Dermis microvascular lymphatic vessel endothelial cell (primary cell): ENCODE results near the gene CST11. TPM values are rescaled to one million over a fixed set of nuclear protein-coding genes. Genes with fewer than 3 reads are reported as not detected.

Experiments used
- DNase-seq, 2 donors: peaks; one replicate each; pipeline versions ENCODE4 v3.0.0 to v3.0.0-alpha.2; 2010; ENCODE audit warnings: low read depth in 2 of 2
- total RNA-seq: library from RNA; depleted of rRNA; stranded (reverse); fragments of >200 nt; gene quantifications from 2 replicates; pipeline ENCODE4 v1.2.1, GENCODE V29; 2014

Gene CST11
- total RNA-seq, 1 donor from 2014 or later, result not detected

DNA sequence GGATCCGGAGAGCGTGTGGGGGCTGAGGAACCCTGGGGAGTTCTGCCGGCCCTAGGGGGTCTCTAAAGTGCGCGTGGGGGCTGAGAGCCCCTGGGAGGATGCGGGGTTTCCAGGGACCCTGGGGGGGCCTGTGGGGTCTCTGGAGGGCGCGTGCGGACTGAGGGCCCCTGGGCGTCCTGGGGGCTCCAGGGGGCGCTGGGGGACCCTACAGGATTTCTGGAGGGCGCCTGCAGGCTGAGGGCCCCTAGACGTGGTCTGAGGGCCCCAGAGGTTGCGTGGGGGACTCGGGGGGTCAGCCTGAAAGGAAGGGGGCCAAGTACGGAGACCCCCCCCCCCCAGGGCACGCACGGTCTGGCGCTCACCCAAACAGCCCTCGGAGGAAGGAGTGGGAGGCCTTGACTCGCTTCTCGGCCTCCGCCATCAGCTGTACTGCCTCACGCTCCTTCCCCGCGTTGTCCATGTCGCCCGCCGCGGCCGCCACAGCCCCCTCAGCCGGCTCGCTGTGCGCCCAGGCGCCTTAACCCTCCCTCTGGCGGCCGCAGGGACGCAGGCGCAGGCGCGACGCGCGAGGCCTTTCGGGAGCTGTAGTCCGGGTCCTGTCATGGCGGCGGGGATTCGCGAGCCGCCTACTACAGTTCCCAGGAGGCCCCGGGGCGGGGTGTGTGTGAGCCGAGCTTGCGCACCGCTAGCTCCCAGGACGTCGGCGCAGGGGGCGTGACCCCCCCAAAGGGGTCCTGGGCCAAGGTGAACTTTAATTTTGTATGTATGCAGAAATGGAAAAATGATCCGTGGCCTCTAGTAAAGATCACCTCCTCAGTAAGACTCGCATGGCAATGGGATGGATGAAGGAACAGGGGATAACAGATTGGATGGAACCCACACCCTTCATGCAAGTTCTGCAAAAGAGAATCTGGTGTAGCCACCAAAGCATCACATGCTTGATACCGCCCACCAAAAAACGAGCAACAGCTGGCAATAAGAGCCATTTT lies 31.4 kb downstream of the CST11 start, which contains the start of gene NAPB:
TSS of gene NAPB (minus strand) at position 546 of the 989 bp plus-strand sequence. CDS start at position 460, 86 bp downstream.
- DNase-seq, result peak; percentile 82 to 94

GRCh38 chr20:23419995-23420901 lies 32.4 kb downstream of the CST11 start:
- peak; percentile 9 to 61 for DNase-seq

DNA sequence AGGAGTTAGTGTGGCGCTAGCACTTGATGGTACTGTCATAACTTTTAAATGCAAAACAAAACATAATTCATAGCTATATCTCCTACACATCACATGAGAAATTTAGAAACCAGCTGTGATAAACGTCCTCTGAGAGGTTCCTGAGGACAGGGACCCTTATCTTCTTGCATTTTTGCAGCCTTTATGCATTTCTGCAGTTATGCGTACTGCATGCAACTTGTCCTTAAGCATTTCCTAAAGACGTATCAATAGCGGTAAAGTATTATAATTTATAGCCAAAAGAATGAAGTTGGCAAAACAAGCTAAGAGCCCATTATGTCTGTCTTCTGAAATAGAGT lies 33.0 kb downstream of the CST11 start:
- no peak for DNase-seq

DNA sequence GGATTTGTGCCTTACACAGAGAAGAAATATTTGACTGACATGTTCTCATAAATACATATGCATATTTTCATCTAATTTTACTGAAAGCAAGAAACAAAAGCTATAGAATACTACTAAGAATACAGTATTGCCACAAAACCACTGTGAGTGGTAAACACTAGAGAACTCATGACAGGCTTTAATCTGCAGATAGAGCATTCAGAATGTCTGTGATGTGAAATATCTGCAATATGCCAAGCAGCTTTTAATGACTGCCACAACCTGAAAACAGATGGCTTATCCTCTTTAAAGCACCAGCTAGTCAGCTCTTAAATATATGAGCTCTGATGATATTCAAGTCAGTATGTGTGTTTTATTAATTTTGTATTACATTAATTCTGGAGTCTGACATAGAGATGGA lies 34.8 kb downstream of the CST11 start:
- no peak for DNase-seq

GRCh38 chr20:23415959-23416583 lies 36.6 kb downstream of the CST11 start:
- no peak for DNase-seq

GRCh38 chr20:23415555-23415954 lies 37.1 kb downstream of the CST11 start:
- DNase-seq, result no peak

- no peak for DNase-seq
Observed at GRCh38 chr20:23414526-23415188, 38.0 kb downstream of the CST11 start.

DNA sequence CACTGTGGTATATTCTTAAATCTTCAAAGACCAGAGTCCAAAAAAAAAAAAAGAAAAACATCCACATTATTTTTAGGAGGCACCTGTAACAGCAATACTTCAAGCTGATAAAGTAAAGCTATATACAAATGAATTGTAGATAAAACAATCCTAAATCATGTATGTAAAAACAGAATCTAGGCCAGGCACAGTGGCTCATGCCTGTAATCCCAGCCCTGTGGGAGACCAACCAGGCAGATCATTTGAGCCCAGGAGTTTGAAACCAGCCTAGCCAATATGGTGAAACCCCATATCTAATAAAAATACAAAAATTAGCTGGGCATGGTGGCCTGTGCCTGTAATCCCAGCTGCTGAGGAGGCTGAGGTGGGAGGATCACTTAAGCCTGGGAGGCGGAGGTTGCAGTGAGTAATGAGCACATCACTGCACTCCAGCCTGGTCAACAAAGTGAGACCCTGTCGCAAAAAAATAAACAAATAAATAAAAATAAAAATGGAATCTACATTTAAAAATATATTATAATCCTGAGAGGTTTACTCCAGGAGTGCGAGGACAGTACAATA lies 38.7 kb downstream of the CST11 start:
- no peak for DNase-seq

DNA sequence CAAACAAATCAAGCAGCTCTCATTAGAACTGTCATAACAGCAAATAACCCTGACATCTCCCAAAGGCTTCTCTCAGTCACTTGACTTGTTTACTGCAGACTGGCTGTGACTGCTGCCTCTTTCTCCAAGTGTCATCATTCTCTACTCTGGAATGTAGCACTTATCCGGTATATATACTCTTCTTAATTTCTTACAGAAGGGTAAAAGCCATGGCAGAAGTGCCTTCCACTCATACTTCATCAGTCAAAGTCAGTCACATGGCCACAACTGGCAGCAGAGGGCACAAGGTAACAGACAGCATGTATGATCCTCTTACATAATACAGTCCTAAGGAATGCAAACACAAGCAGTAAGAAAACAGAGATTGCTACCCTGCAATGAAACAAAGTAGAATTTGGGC lies 40.6 kb downstream of the CST11 start:
- no peak for DNase-seq

GRCh38 chr20:23410916-23411695 lies 41.6 kb downstream of the CST11 start:
- DNase-seq, result no peak

DNA sequence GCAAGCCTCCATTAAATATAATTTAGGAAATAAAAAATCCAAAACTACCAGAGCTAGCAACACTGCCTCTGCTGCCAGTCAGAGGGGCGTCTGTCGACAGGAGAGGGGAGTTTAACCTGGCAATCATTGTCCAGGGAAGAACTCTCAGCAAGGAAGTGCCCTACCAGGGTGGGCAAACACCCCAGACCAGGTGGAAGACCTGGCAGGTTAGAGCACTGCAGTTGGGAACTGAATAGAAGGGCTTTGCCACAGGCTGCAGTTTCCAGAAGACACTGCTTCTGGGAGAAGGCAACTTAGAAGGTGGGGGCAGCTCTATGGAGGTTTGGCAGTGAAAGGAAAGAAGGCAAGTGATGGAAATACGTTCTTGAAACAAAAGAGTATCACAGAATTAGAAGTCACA lies 42.9 kb downstream of the CST11 start:
- DNase-seq, result no peak

GRCh38 chr20:23408957-23409356 lies 43.7 kb downstream of the CST11 start:
- DNase-seq, result no peak

GRCh38 chr20:23407781-23408464 lies 44.8 kb downstream of the CST11 start:
- DNase-seq, result no peak

GRCh38 chr20:23406880-23407279 lies 45.8 kb downstream of the CST11 start:
- DNase-seq, result no peak

DNA sequence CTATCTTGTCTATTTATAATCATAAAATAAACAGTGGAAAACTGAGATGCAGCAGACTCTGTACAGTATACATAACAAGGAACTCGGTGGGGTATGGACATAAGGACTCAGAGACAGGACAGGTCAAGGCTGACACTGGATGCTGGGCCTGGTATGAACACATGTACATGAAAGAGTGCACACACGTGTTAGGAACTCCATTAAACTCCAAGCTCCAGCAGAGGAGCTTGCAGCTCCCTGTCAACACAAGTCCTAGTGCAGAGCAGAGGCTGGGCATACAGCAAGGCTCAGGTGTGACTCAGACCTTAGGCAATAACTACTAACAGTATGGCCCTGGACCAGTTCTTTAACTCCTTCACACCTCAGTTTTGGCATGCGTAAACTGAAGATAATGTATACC lies 48.5 kb downstream of the CST11 start:
- no peak for DNase-seq

- DNase-seq, result no peak
Observed at GRCh38 chr20:23403751-23404150, 48.9 kb downstream of the CST11 start.

DNA sequence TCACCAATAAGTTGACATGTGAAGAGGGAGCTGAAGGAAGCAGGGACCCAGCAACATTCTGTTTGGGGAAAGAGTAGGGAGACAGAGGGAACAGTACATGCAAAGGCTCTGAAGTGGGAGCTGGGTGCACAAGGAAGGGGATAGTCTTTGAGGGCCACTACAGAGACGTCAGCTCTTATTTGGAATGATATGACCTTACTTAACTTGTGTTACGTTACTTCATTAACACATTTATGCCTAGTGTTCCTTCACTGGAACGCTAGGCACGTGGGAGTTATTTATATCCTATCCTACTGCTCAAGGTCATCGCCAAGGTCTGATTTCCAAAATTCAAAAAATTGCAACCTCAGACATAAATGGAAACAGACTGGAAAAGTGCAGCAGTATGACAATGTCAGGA lies 51.6 kb downstream of the CST11 start:
- no peak for DNase-seq
